Spinal cord (tissue), 10 donors: ENCODE data around the gene XRCC1. TPM values are rescaled to one million over a fixed set of nuclear protein-coding genes. Genes with fewer than 3 reads are reported as not detected.

Experiments used
- DNase-seq, 6 donors: peaks; one replicate each; pipeline versions ENCODE4 v3.0.0 to v3.0.0-alpha.2; 2013 to 2015; ENCODE audit warnings: low spot score in 6 of 6, low read depth in 4 of 6
- H3K27ac ChIP-seq: one replicate; pipeline ENCODE4 v1.5.1; 2013; ENCODE audit warnings: low read depth, low read length, control low read depth
- H3K27me3 ChIP-seq: one replicate; pipeline ENCODE4 v1.6.1; 2013; ENCODE audit warnings: low read length; ENCODE audit not compliant: control insufficient read depth, insufficient read depth
- H3K36me3 ChIP-seq: one replicate; pipeline ENCODE4 v1.6.1; 2013; ENCODE audit warnings: low read length; ENCODE audit not compliant: control insufficient read depth, insufficient read depth
- H3K4me1 ChIP-seq: one replicate; pipeline ENCODE4 v1.6.1; 2013; ENCODE audit warnings: low read length; ENCODE audit not compliant: control insufficient read depth, insufficient read depth
- H3K4me3 ChIP-seq: one replicate; pipeline ENCODE4 v1.5.1; 2013; ENCODE audit warnings: low read depth, low read length, control low read depth
- H3K9me3 ChIP-seq: one replicate; pipeline ENCODE4 v1.6.1; 2013; ENCODE audit warnings: low read length; ENCODE audit not compliant: control insufficient read depth, insufficient read depth
- WGBS: methylation state at CpG from one replicate; pipeline ENCODE4 v1.1.5; 2013; ENCODE audit warnings: missing lambda C conversion rate; ENCODE audit not compliant: insufficient coverage; 5-methylcytosine and 5-hydroxymethylcytosine counted together
- polyA plus RNA-seq, 2 donors: library from polyadenylated mRNA; unstranded; fragments of 120-200 nt; gene quantifications; one replicate each; pipeline ENCODE4 v1.2.1, GENCODE V29; 2013; ENCODE audit not compliant: insufficient read length in 2 of 2
- total RNA-seq, 2 donors: library from RNA; depleted of rRNA in 1 of 2; stranded (reverse); fragments of 120-200 nt in 1 of 2; fragments of >200 nt in 1 of 2; gene quantifications; one replicate each; pipeline versions ENCODE4 v1.2.3 to v1.2.4, GENCODE V29; 2013 to 2014
- donor health status: healthy.

Gene XRCC1
- total and polyA plus RNA-seq, 4 donors = 10.4 to 53.2 (median 46.9) TPM

GRCh38 chr19:43563816-43564457 is 11.4 kb downstream of the XRCC1 start:
- H3K36me3 ChIP-seq = peaks cover 49% of the 10 kb centered on the region
- H3K27ac ChIP-seq = no peak overlapping the region
- H3K27me3 ChIP-seq = no peaks in the 10 kb centered on the region
- 70% methylated on average over 8 of the region's 10 CpGs for WGBS
- DNase-seq = no peak
- H3K4me1 ChIP-seq = peaks cover 4% of the 10 kb centered on the region
- no peaks in the 10 kb centered on the region for H3K9me3 ChIP-seq
- H3K4me3 ChIP-seq = no peak overlapping the region

- no peaks in the 10 kb centered on the region for H3K27me3 ChIP-seq
- H3K4me3 ChIP-seq = no peak overlapping the region
- 73% methylated on average over 10 of the region's 14 CpGs for WGBS
- peak in 1 of 6 donors; percentile 35 for DNase-seq
- H3K4me1 ChIP-seq = peaks cover 4% of the 10 kb centered on the region
- no peak overlapping the region for H3K27ac ChIP-seq
- no peaks in the 10 kb centered on the region for H3K9me3 ChIP-seq
- peaks cover 52% of the 10 kb centered on the region for H3K36me3 ChIP-seq
Measured at GRCh38 chr19:43562698-43563241, 12.6 kb downstream of the XRCC1 start.

GRCh38 chr19:43562226-43562697 is 13.1 kb downstream of the XRCC1 start:
- no peak for DNase-seq
- H3K4me3 ChIP-seq = no peak overlapping the region
- peaks cover 4% of the 10 kb centered on the region for H3K4me1 ChIP-seq
- no peaks in the 10 kb centered on the region for H3K9me3 ChIP-seq
- H3K36me3 ChIP-seq = peaks cover 55% of the 10 kb centered on the region
- no CpG with 5 or more reads among the region's 6 CpGs for WGBS
- no peaks in the 10 kb centered on the region for H3K27me3 ChIP-seq
- no peak overlapping the region for H3K27ac ChIP-seq

GRCh38 chr19:43561139-43561970 is 14.0 kb downstream of the XRCC1 start:
- Histone ChIP-seq H3K9me3 (no peaks in the 10 kb centered on the region), H3K27ac (no peak overlapping the region)
- WGBS = 89% methylated on average over 10 of the region's 12 CpGs

GRCh38 chr19:43560687-43561086 is 14.6 kb downstream of the XRCC1 start:
- H3K27me3 ChIP-seq = no peaks in the 10 kb centered on the region
- H3K4me1 ChIP-seq = peaks cover 4% of the 10 kb centered on the region
- peaks cover 65% of the 10 kb centered on the region for H3K36me3 ChIP-seq
- 82% methylated on average over 6 of the region's 6 CpGs for WGBS
- no peak overlapping the region for H3K27ac ChIP-seq
- DNase-seq = no peak
- no peak overlapping the region for H3K4me3 ChIP-seq
- no peaks in the 10 kb centered on the region for H3K9me3 ChIP-seq

More at GRCh38 chr19:43561139-43561970, 14.0 kb downstream of the XRCC1 start:
- Histone ChIP-seq H3K4me3 (no peak overlapping the region), H3K4me1 (peaks cover 4% of the 10 kb centered on the region), H3K36me3 (peaks cover 62% of the 10 kb centered on the region), H3K27me3 (no peaks in the 10 kb centered on the region)
- no peak for DNase-seq

GRCh38 chr19:43555185-43555770 is 20.0 kb downstream of the XRCC1 start:
- DNase-seq = peak in 3 of 6 donors; percentile 49 to 91 (median 90)
- no peak overlapping the region for H3K4me3 ChIP-seq
- H3K36me3 ChIP-seq = peaks cover 77% of the 10 kb centered on the region

GRCh38 chr19:43554317-43554895 is 20.9 kb downstream of the XRCC1 start:
- no peak for DNase-seq

More at GRCh38 chr19:43555185-43555770, 20.0 kb downstream of the XRCC1 start:
- WGBS = 8% methylated on average over 4 of the region's 8 CpGs
- H3K27me3 ChIP-seq = no peaks in the 10 kb centered on the region
- H3K4me1 ChIP-seq = no peaks in the 10 kb centered on the region
- H3K27ac ChIP-seq = no peak overlapping the region
- no peaks in the 10 kb centered on the region for H3K9me3 ChIP-seq

GRCh38 chr19:43553656-43554055 is 21.7 kb downstream of the XRCC1 start:
- no peak overlapping the region for H3K27ac ChIP-seq
- no peak overlapping the region for H3K4me3 ChIP-seq
- no peak for DNase-seq
- no peaks in the 10 kb centered on the region for H3K4me1 ChIP-seq
- 94% methylated on average over 3 of the region's 4 CpGs for WGBS
- no peaks in the 10 kb centered on the region for H3K27me3 ChIP-seq
- H3K9me3 ChIP-seq = no peaks in the 10 kb centered on the region
- peaks cover 75% of the 10 kb centered on the region for H3K36me3 ChIP-seq

More at GRCh38 chr19:43554317-43554895, 20.9 kb downstream of the XRCC1 start:
- Histone ChIP-seq H3K4me1 (no peaks in the 10 kb centered on the region), H3K9me3 (no peaks in the 10 kb centered on the region), H3K36me3 (peaks cover 75% of the 10 kb centered on the region), H3K4me3 (no peak overlapping the region), H3K27me3 (no peaks in the 10 kb centered on the region), H3K27ac (no peak overlapping the region)
- WGBS = 97% methylated on average over 14 of the region's 15 CpGs

- Histone ChIP-seq H3K4me3 (no peak overlapping the region), H3K27me3 (no peaks in the 10 kb centered on the region), H3K36me3 (peaks cover 72% of the 10 kb centered on the region), H3K9me3 (no peaks in the 10 kb centered on the region), H3K4me1 (no peaks in the 10 kb centered on the region), H3K27ac (no peak overlapping the region)
- WGBS = 0% methylated on average over 1 of the region's 3 CpGs
- DNase-seq = no peak
Measured at GRCh38 chr19:43552616-43553015, 22.7 kb downstream of the XRCC1 start.
